ENCODE data around the gene SCLY. TPM values are rescaled to one million over a fixed set of nuclear protein-coding genes. Genes with fewer than 3 reads are reported as not detected.
"Not testable (repeated sequence)": the region's sequence is repeated elsewhere in the genome, so short reads cannot be mapped to it uniquely, and the experiment has no call there.

Gene SCLY
- total RNA-seq, 4 donors from 2014 or later, result 5.5 to 14.5 (median 9.6) TPM

DNA sequence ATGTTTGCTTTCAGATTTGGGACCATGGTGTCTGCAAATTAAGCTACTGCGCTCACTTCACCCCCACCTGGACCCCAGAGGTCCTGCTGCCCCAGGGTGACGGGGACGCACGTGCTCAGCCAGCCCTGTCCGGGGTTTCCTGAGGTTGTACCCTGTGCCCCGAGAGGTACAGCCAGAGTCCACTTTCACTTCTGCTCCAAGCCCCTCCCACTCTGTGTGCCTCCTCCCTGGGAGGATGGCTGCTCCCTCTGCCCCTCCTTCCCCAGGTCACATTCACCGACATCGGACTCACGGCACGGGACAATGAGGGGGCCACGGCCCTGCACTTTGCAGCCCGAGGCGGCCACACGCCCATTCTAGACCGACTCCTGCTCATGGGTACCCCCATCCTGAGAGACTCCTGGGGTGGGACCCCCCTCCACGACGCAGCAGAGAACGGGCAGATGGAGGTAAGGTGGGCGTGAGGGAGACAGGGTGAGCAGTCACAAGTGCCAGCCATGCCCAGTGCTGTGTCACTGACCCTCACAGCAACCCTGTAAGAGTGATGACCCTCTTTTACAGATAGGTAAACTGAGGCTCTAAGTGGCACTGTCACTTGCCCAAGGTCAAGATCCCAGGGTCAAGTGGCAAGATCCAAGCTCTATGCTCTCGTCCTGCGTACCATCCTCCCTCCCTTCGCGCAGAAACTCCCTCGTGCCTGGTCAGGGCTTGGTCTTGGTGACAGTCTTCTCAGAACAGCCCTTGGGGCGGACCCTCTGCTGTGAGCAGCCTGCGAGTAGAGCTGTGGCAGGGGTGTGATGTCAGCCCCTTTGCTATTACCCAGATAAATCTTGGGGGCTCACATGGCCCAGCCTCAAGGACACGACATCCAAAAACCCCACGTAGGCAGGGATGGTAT lies 47.0 kb downstream of the SCLY start:
- peak in 1 of 2 donors; percentile 69 for DNase-seq (ENCODE audit: low spot score in 2 of 2)
- TF ChIP-seq EP300 (IDR thresholded peaks at IDR 0.05) (no peak), POLR2AphosphoS5 (IDR thresholded peaks at IDR 0.05) (no peak), POLR2A (IDR thresholded peaks at IDR 0.05) (no peak)
- TF ChIP-seq, protein P1, sequence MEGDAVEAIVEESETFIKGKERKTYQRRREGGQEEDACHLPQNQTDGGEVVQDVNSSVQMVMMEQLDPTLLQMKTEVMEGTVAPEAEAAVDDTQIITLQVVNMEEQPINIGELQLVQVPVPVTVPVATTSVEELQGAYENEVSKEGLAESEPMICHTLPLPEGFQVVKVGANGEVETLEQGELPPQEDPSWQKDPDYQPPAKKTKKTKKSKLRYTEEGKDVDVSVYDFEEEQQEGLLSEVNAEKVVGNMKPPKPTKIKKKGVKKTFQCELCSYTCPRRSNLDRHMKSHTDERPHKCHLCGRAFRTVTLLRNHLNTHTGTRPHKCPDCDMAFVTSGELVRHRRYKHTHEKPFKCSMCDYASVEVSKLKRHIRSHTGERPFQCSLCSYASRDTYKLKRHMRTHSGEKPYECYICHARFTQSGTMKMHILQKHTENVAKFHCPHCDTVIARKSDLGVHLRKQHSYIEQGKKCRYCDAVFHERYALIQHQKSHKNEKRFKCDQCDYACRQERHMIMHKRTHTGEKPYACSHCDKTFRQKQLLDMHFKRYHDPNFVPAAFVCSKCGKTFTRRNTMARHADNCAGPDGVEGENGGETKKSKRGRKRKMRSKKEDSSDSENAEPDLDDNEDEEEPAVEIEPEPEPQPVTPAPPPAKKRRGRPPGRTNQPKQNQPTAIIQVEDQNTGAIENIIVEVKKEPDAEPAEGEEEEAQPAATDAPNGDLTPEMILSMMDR (IDR thresholded peaks at IDR 0.05), result no peak
- whole genome bisulfite sequencing, result 84% methylated on average over 19 of the region's 28 CpGs
- Histone ChIP-seq H3K27me3 (peaks cover 4% of the 10 kb centered on the region), H3K4me3 (no peak overlapping the region), H3K36me3 (no peaks in the 10 kb centered on the region), H3K9me3 (peaks cover 4% of the 10 kb centered on the region), H3K27ac (no peak overlapping the region), H3K4me1 (no peaks in the 10 kb centered on the region)

DNA sequence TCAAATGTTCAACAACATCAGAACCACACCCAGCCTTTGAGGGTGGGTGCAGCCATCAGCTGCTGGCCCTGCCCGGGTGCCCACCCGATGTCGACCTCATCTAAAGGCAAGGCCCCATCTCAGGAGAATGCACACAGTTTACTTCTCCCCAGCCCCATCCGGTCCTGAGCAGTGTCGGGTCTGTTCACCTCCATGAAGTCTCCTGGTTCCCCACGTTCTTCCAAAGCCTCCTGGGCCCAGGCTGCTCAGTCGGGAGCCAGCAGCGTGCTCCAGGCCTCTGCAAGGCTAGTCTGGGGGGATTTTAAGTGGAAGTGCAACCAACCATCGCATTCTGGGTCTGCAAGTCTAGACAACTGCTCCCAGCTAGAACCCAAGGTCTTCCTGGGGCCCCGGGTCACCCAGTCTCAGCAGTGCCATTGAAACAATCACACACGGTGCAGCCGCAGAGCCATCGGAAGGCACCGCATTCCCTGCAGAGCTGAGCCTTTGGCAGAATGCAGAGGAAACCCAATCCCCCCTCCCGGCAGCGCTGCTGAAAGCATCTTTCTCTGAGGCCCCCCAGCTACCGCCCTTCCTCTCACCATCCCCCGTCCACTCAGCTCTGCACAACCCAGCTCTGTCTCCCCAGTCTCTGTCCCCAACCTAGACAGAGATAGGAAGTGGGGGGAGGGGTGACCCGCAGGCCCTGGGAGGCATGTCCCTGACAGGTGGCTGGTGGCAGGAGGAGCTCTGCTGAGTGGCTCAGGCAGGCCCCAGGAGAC lies 47.8 kb downstream of the SCLY start:
- Histone ChIP-seq H3K36me3 (no peaks in the 10 kb centered on the region), H3K9me3 (peaks cover 5% of the 10 kb centered on the region), H3K4me3 (no peak overlapping the region), H3K4me1 (no peaks in the 10 kb centered on the region), H3K27me3 (peaks cover 4% of the 10 kb centered on the region), H3K27ac (no peak overlapping the region)
- WGBS, result 54% methylated on average over 18 of the region's 19 CpGs
- TF ChIP-seq, protein P1 (IDR thresholded peaks at IDR 0.05), result no peak
- TF ChIP-seq POLR2A (IDR thresholded peaks at IDR 0.05) (no peak), EP300 (IDR thresholded peaks at IDR 0.05) (no peak), POLR2AphosphoS5 (IDR thresholded peaks at IDR 0.05) (no peak)
- DNase-seq (ENCODE audit: low spot score in 2 of 2), result peak; percentile 40 to 75

- DNase-seq (ENCODE audit: low spot score in 2 of 2), result peak in 1 of 2 donors; percentile 51
- Histone ChIP-seq H3K27me3 (peaks cover 17% of the 10 kb centered on the region), H3K4me1 (no peaks in the 10 kb centered on the region), H3K27ac (no peak overlapping the region), H3K36me3 (no peaks in the 10 kb centered on the region), H3K9me3 (peaks cover 5% of the 10 kb centered on the region), H3K4me3 (no peak overlapping the region)
- WGBS, result 86% methylated on average over 11 of the region's 13 CpGs
- TF ChIP-seq EP300 (IDR thresholded peaks at IDR 0.05), result no peak
- no peak for TF ChIP-seq POLR2AphosphoS5 (IDR thresholded peaks at IDR 0.05)
- TF ChIP-seq POLR2A (IDR thresholded peaks at IDR 0.05), result no peak
- TF ChIP-seq, protein P1 (IDR thresholded peaks at IDR 0.05), result no peak
Measured at GRCh38 chr2:238113611-238114010, 52.8 kb downstream of the SCLY start.

GRCh38 chr2:238114331-238114841 lies 53.6 kb downstream of the SCLY start:
- Histone ChIP-seq H3K36me3 (no peaks in the 10 kb centered on the region), H3K9me3 (peaks cover 5% of the 10 kb centered on the region), H3K27ac (no peak overlapping the region), H3K4me3 (no peak overlapping the region), H3K27me3 (peaks cover 17% of the 10 kb centered on the region), H3K4me1 (no peaks in the 10 kb centered on the region)
- WGBS, result 80% methylated on average over 16 of the region's 16 CpGs
- TF ChIP-seq EP300 (IDR thresholded peaks at IDR 0.05), result no peak
- no peak for DNase-seq (ENCODE audit: low spot score in 2 of 2)

DNA sequence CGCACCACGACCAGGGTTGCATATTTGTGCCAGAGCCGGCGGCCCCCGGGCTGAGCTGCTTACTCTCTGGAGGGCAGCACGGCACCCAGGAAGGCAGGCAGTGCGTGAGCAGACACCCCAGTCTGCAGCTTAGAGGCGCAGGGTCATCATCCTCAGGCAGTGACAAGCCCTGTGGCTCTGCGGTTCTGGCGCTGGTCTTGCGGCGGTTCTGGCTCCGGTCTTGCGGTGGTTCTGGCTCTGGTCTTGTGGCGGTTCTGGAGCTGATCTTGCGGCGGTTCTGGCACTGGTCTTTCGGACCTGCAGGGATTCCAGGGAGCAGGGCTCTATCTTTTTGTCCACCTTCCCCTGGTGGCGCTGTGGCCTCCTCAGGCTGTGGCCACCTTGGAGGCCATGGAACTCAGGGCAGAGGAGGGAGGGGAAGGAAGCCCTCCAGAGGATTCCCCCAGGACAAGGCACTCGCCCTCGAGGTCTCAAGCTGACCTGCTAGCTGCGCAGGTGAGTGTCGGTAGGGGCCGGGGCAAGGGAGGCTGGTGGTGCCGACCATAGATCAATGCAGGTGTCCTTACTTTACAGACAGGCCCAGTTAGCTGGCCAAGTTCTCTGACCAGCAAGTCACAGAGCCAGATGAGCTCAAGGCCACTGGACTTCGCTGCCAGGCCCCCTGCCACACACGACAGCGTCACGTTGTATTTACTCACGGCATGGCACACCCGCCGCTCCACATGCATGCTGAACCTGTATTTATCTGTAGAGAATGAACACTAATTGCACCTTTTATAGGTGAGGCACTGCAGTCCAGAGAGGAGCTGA lies 54.3 kb downstream of the SCLY start:
- H3K4me3 ChIP-seq, result no peak overlapping the region
- WGBS, result 88% methylated on average over 15 of the region's 32 CpGs
- TF ChIP-seq EP300 (IDR thresholded peaks at IDR 0.05) (no peak), POLR2A (IDR thresholded peaks at IDR 0.05) (no peak), POLR2AphosphoS5 (IDR thresholded peaks at IDR 0.05) (no peak)
- TF ChIP-seq, protein P1 (IDR thresholded peaks at IDR 0.05), result no peak
- peaks cover 5% of the 10 kb centered on the region for H3K9me3 ChIP-seq
- H3K36me3 ChIP-seq, result no peaks in the 10 kb centered on the region
- H3K27ac ChIP-seq, result no peak overlapping the region
- DNase-seq (ENCODE audit: low spot score in 2 of 2), result no peak
- H3K27me3 ChIP-seq, result peaks cover 23% of the 10 kb centered on the region
- no peaks in the 10 kb centered on the region for H3K4me1 ChIP-seq

GRCh38 chr2:238115709-238116108 lies 54.9 kb downstream of the SCLY start:
- H3K27ac ChIP-seq; H3K36me3 ChIP-seq; H3K4me3 ChIP-seq; DNase-seq (ENCODE audit: low spot score in 2 of 2); H3K4me1 ChIP-seq; H3K9me3 ChIP-seq: not testable (repeated sequence)
- H3K27me3 ChIP-seq, result peaks cover 29% of the 10 kb centered on the region
- 96% methylated on average over 12 of the region's 12 CpGs for WGBS

Data from suprapubic skin (tissue), 4 donors.